Fibroblast of skin of left quadriceps (primary cell): ENCODE data around the gene SORCS2.
"Not testable (repeated sequence)": the region's sequence is repeated elsewhere in the genome, so short reads cannot be mapped to it uniquely, and the experiment has no call there.

Experiments used
- DNase-seq, 2 experiments: peaks; one replicate each; pipeline ENCODE4 v3.0.0-alpha.2; 2013; ENCODE audit warnings: low read depth in 2 of 2

The SORCS2 gene

GRCh38 chr4:7552466-7552865, 360.1 kb downstream of the SORCS2 start:
- no peak for DNase-seq

GRCh38 chr4:7553280-7553679, 360.9 kb downstream of the SORCS2 start:
- DNase-seq = no peak

- no peak for DNase-seq
These were observed 362.6 kb downstream of the SORCS2 start for GRCh38 chr4:7554905-7555304.

GRCh38 chr4:7556558-7556957, 364.2 kb downstream of the SORCS2 start:
- no peak for DNase-seq

- DNase-seq = peak; percentile 64 to 66
These were observed 365.1 kb downstream of the SORCS2 start for GRCh38 chr4:7557456-7557855.

- no peak for DNase-seq
These were observed 366.1 kb downstream of the SORCS2 start for GRCh38 chr4:7558436-7558835.

- no peak for DNase-seq
These were observed 367.0 kb downstream of the SORCS2 start for GRCh38 chr4:7559316-7559715.

GRCh38 chr4:7559741-7560395, 367.5 kb downstream of the SORCS2 start:
- DNase-seq = no peak

- DNase-seq = no peak
These were observed 369.2 kb downstream of the SORCS2 start for GRCh38 chr4:7561557-7561956.

- DNase-seq = no peak
These were observed 371.9 kb downstream of the SORCS2 start for GRCh38 chr4:7564242-7564641.

GRCh38 chr4:7565483-7565882, 373.1 kb downstream of the SORCS2 start:
- DNase-seq = no peak

- DNase-seq = no peak
These were observed 377.8 kb downstream of the SORCS2 start for GRCh38 chr4:7569810-7570783.

GRCh38 chr4:7571001-7571400, 378.7 kb downstream of the SORCS2 start:
- DNase-seq = no peak

- DNase-seq = no peak
These were observed 379.4 kb downstream of the SORCS2 start for GRCh38 chr4:7571701-7572100.

- DNase-seq = no peak
These were observed 380.6 kb downstream of the SORCS2 start for GRCh38 chr4:7572894-7573293.

- no peak for DNase-seq
These were observed 381.3 kb downstream of the SORCS2 start for GRCh38 chr4:7573576-7574091.

GRCh38 chr4:7574287-7575014, 382.1 kb downstream of the SORCS2 start:
- DNase-seq = no peak

GRCh38 chr4:7575426-7575825, 383.1 kb downstream of the SORCS2 start:
- DNase-seq = no peak

- DNase-seq = not testable (repeated sequence)
These were observed 385.2 kb downstream of the SORCS2 start for GRCh38 chr4:7577361-7578039.

GRCh38 chr4:7581477-7581876, 389.1 kb downstream of the SORCS2 start:
- DNase-seq = no peak

GRCh38 chr4:7582313-7583097, 390.2 kb downstream of the SORCS2 start:
- DNase-seq = no peak
